Natural killer cell treated with Interleukin-12 subunit alpha and Interleukin-12 subunit beta and Interleukin-15 and Interleukin-18, amount 100 ng/mL, for 72 hours (primary cell): Measurements from ENCODE around the gene EDRF1. TPM values are rescaled to one million over a fixed set of nuclear protein-coding genes. Genes with fewer than 3 reads are reported as not detected.

Experiments
- ATAC-seq, 2 donors: fragments of 150-1000 bp; cut with Tn5 transposase in 1 of 2; sonication (Bioruptor Pico), chemical (Tn5 transposase) in 1 of 2; 2 replicates each; pipeline ENCODE4 v1.10.0; 2021
- DNase-seq: peaks from one replicate; pipeline ENCODE4 v3.0.0; 2022; ENCODE audit warnings: low spot score
- H3K27ac Mint-ChIP-seq, 2 donors: 1 replicate in 1 of 2; 2 replicates in 1 of 2; pipeline ENCODE4 v1.8.0; 2022; ENCODE audit warnings: mixed read lengths in 2 of 2, mild to moderate bottlenecking in 1 of 2, moderate library complexity in 1 of 2
- H3K27me3 Mint-ChIP-seq, 2 donors: 1 replicate in 1 of 2; 2 replicates in 1 of 2; pipeline ENCODE4 v1.8.0; 2022; ENCODE audit warnings: mixed read lengths in 2 of 2
- H3K36me3 Mint-ChIP-seq: one replicate; pipeline ENCODE4 v1.8.0; 2022; ENCODE audit warnings: mixed read lengths
- H3K4me1 Mint-ChIP-seq, 2 donors: 1 replicate in 1 of 2; 2 replicates in 1 of 2; pipeline ENCODE4 v1.8.0; 2022; ENCODE audit warnings: low read depth in 2 of 2, mixed read lengths in 2 of 2, mild to moderate bottlenecking in 1 of 2
- H3K4me3 Mint-ChIP-seq: one replicate; pipeline ENCODE4 v1.8.0; 2022; ENCODE audit warnings: mixed read lengths
- H3K9me3 Mint-ChIP-seq: 2 replicates; pipeline ENCODE4 v1.8.0; 2022; ENCODE audit warnings: mixed read lengths
- total RNA-seq, 2 donors: library from RNA; stranded (reverse); gene quantifications; one replicate each; pipeline ENCODE4 v1.2.3, GENCODE V29; 2022

The EDRF1 gene
- total RNA-seq, 2 donors from 2014 or later = 29.4 to 53.5 TPM

GRCh38 chr10:125720002-125720382, 483 bp downstream of the EDRF1 start:
- Mint-ChIP-seq H3K4me1 (peaks cover 8 to 23% of the 10 kb centered on the region in 2 donors), H3K36me3 (peaks cover 26% of the 10 kb centered on the region), H3K9me3 (no peaks in the 10 kb centered on the region), H3K27me3 (no peaks in the 10 kb centered on the region), H3K4me3 (peak overlapping the region; percentile 96), H3K27ac (peak overlapping the region; percentile 89 to 92)
- DNase-seq (no peak), ATAC-seq (no peak)

- Mint-ChIP-seq H3K4me3 (peak overlapping the region; percentile 45), H3K4me1 (peaks cover 8 to 23% of the 10 kb centered on the region in 2 donors), H3K36me3 (peaks cover 33% of the 10 kb centered on the region), H3K9me3 (no peaks in the 10 kb centered on the region), H3K27ac (peak overlapping the region; percentile 29 to 92), H3K27me3 (no peaks in the 10 kb centered on the region)
- ATAC-seq (no peak), DNase-seq (no peak)
Observed at GRCh38 chr10:125721035-125721434, 1.5 kb downstream of the EDRF1 start.

- DNase-seq (no peak), ATAC-seq (no peak)
- Mint-ChIP-seq H3K36me3 (peaks cover 40% of the 10 kb centered on the region), H3K27ac (no peak overlapping the region), H3K27me3 (no peaks in the 10 kb centered on the region), H3K4me3 (no peak overlapping the region), H3K4me1 (peaks cover 8 to 23% of the 10 kb centered on the region in 2 donors), H3K9me3 (no peaks in the 10 kb centered on the region)
Observed at GRCh38 chr10:125722811-125723210, 3.3 kb downstream of the EDRF1 start.

- H3K36me3 Mint-ChIP-seq = peaks cover 45% of the 10 kb centered on the region
- ATAC-seq (no peak), DNase-seq (no peak)
- no peaks in the 10 kb centered on the region for H3K27me3 Mint-ChIP-seq
- H3K4me1 Mint-ChIP-seq = peaks cover 4 to 6% of the 10 kb centered on the region in 2 donors
- no peaks in the 10 kb centered on the region for H3K9me3 Mint-ChIP-seq
- H3K4me3 Mint-ChIP-seq = no peak overlapping the region
- H3K27ac Mint-ChIP-seq = no peak overlapping the region
Observed at GRCh38 chr10:125726914-125727313, 7.4 kb downstream of the EDRF1 start.

GRCh38 chr10:125727436-125727835, 7.9 kb downstream of the EDRF1 start:
- no peak overlapping the region for H3K27ac Mint-ChIP-seq
- peaks cover 47% of the 10 kb centered on the region for H3K36me3 Mint-ChIP-seq
- DNase-seq (no peak), ATAC-seq (no peak)
- H3K9me3 Mint-ChIP-seq = no peaks in the 10 kb centered on the region
- H3K27me3 Mint-ChIP-seq = no peaks in the 10 kb centered on the region
- H3K4me1 Mint-ChIP-seq = peaks cover 3 to 6% of the 10 kb centered on the region in 2 donors
- H3K4me3 Mint-ChIP-seq = no peak overlapping the region

- no peak for ATAC-seq
- Mint-ChIP-seq H3K9me3 (no peaks in the 10 kb centered on the region), H3K27ac (no peak overlapping the region), H3K27me3 (no peaks in the 10 kb centered on the region), H3K4me3 (no peak overlapping the region), H3K36me3 (peaks cover 27% of the 10 kb centered on the region), H3K4me1 (no peaks in the 10 kb centered on the region)
- no peak for DNase-seq
Observed at GRCh38 chr10:125734148-125734547, 14.6 kb downstream of the EDRF1 start.

- H3K36me3 Mint-ChIP-seq = peaks cover 31% of the 10 kb centered on the region
- ATAC-seq (no peak), DNase-seq (no peak)
- H3K4me1 Mint-ChIP-seq = no peaks in the 10 kb centered on the region
- H3K9me3 Mint-ChIP-seq = no peaks in the 10 kb centered on the region
- H3K27me3 Mint-ChIP-seq = no peaks in the 10 kb centered on the region
- no peak overlapping the region for H3K27ac Mint-ChIP-seq
- H3K4me3 Mint-ChIP-seq = no peak overlapping the region
Observed at GRCh38 chr10:125734823-125735222, 15.3 kb downstream of the EDRF1 start.

GRCh38 chr10:125738206-125738605, 18.7 kb downstream of the EDRF1 start:
- Mint-ChIP-seq H3K4me1 (no peaks in the 10 kb centered on the region), H3K4me3 (no peak overlapping the region), H3K27me3 (no peaks in the 10 kb centered on the region), H3K27ac (no peak overlapping the region), H3K9me3 (no peaks in the 10 kb centered on the region), H3K36me3 (peaks cover 41% of the 10 kb centered on the region)
- no peak for ATAC-seq
- no peak for DNase-seq

- peak overlapping the region in 1 of 2 donors; percentile 0 for H3K27ac Mint-ChIP-seq
Observed at GRCh38 chr10:125739994-125740679, 20.6 kb downstream of the EDRF1 start.

GRCh38 chr10:125742465-125742864, 23.0 kb downstream of the EDRF1 start:
- ATAC-seq = no peak
- no peaks in the 10 kb centered on the region for H3K9me3 Mint-ChIP-seq
- no peak for DNase-seq

More at GRCh38 chr10:125739994-125740679, 20.6 kb downstream of the EDRF1 start:
- H3K9me3 Mint-ChIP-seq = no peaks in the 10 kb centered on the region
- DNase-seq (no peak), ATAC-seq (no peak)
- no peak overlapping the region for H3K4me3 Mint-ChIP-seq
- no peaks in the 10 kb centered on the region for H3K27me3 Mint-ChIP-seq
- H3K36me3 Mint-ChIP-seq = peaks cover 55% of the 10 kb centered on the region
- no peaks in the 10 kb centered on the region for H3K4me1 Mint-ChIP-seq

GRCh38 chr10:125744909-125745308, 25.4 kb downstream of the EDRF1 start:
- Mint-ChIP-seq H3K27me3 (no peaks in the 10 kb centered on the region), H3K4me1 (peaks cover 8% of the 10 kb centered on the region in 2 donors), H3K36me3 (peaks cover 60% of the 10 kb centered on the region), H3K9me3 (no peaks in the 10 kb centered on the region), H3K27ac (no peak overlapping the region), H3K4me3 (no peak overlapping the region)
- no peak for DNase-seq
- no peak for ATAC-seq

More at GRCh38 chr10:125742465-125742864, 23.0 kb downstream of the EDRF1 start:
- no peak overlapping the region for H3K4me3 Mint-ChIP-seq
- H3K27me3 Mint-ChIP-seq = no peaks in the 10 kb centered on the region
- H3K36me3 Mint-ChIP-seq = peaks cover 56% of the 10 kb centered on the region
- H3K4me1 Mint-ChIP-seq = peaks cover 8% of the 10 kb centered on the region in 2 donors
- no peak overlapping the region for H3K27ac Mint-ChIP-seq

GRCh38 chr10:125747417-125747816, 27.9 kb downstream of the EDRF1 start:
- H3K4me1 Mint-ChIP-seq = peaks cover 8% of the 10 kb centered on the region in 2 donors
- no peaks in the 10 kb centered on the region for H3K27me3 Mint-ChIP-seq
- H3K27ac Mint-ChIP-seq = no peak overlapping the region
- ATAC-seq (no peak), DNase-seq (no peak)
- no peaks in the 10 kb centered on the region for H3K9me3 Mint-ChIP-seq
- H3K36me3 Mint-ChIP-seq = peaks cover 42% of the 10 kb centered on the region
- H3K4me3 Mint-ChIP-seq = no peak overlapping the region

- peaks cover 4 to 21% of the 10 kb centered on the region in 2 donors for H3K4me1 Mint-ChIP-seq
- ATAC-seq = no peak
- H3K36me3 Mint-ChIP-seq = peaks cover 47% of the 10 kb centered on the region
- no peaks in the 10 kb centered on the region for H3K9me3 Mint-ChIP-seq
- no peak overlapping the region for H3K27ac Mint-ChIP-seq
- no peak overlapping the region for H3K4me3 Mint-ChIP-seq
- no peaks in the 10 kb centered on the region for H3K27me3 Mint-ChIP-seq
- DNase-seq = no peak
Observed at GRCh38 chr10:125756196-125756595, 36.7 kb downstream of the EDRF1 start.

GRCh38 chr10:125756853-125757487, 37.5 kb downstream of the EDRF1 start:
- H3K4me3 Mint-ChIP-seq = no peak overlapping the region
- no peaks in the 10 kb centered on the region for H3K9me3 Mint-ChIP-seq
- no peak for DNase-seq
- ATAC-seq = no peak
- H3K27ac Mint-ChIP-seq = no peak overlapping the region
- peaks cover 47% of the 10 kb centered on the region for H3K36me3 Mint-ChIP-seq
- no peaks in the 10 kb centered on the region for H3K27me3 Mint-ChIP-seq
- peaks cover 4 to 21% of the 10 kb centered on the region in 2 donors for H3K4me1 Mint-ChIP-seq
